HG03196 (cell line): ENCODE results near the gene FRS2.

Experiments used
- ATAC-seq: cut with Tn5 transposase; IDR thresholded peaks from one replicate; pipeline ENCODE4 v1.9.1; 2021; ENCODE audit not compliant: unreplicated experiment

FRS2 gene

DNA sequence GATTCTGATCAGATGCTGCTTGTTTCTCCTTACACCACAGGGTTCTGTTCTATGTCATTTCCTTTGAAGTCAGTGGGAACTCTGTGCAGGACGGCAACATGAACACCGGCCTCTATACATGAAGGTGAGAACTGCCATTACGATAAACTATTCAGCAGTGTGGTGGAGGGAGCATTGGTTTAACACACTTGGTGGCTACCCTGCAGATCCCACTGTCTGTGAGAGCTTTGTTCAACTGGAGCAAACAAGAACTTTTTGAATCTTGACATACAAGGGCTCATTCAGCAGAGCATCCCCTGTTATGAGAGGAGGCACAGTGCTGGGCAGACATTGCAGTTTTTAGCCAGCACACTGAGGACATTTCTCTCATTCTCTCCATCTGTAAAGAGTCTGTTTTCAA is 10.7 kb upstream of the FRS2 start:
- ATAC-seq = no peak

- ATAC-seq = no peak
These were observed 5.8 kb upstream of the FRS2 start for GRCh38 chr12:69464428-69464827.

GRCh38 chr12:69466867-69467266 is 3.3 kb upstream of the FRS2 start:
- ATAC-seq = no peak

- no peak for ATAC-seq
These were observed 2.8 kb upstream of the FRS2 start for GRCh38 chr12:69467366-69467765.

DNA sequence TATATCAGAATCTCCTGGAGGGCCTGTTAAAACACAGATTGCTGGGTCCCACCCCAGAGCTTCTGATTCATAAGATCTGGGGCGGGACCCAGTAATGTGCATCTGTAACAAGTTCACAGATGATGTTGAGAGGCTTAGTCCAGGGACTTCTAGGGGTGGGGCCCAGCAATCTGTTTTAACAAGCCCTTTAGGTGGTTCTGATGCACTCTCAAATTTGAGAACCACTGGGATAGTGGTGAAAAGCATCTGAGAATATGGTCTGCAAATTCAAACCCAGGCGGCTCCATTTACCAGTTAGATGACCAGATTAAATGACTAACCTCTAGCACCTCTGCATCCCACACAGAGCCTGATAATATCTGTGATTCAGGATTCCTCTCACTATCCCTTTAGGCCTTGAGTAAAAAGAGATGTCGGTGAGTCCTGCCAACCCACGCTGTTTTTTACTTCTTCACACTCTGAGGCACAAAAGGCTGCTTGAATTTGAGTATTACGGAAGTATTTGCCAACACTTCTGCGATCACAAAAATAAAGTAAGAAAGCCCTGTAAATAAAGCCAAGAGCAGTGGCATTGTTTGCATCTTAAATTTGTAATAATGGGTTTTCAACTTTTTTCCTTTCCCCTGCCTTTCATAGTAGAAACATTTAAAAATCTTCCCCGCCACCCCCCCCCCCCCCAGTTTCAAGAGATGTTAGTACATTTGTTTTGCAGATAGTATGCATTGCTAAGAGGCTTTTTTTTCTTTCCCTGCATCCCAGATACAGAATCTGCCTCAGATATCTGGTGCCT is 1.8 kb upstream of the FRS2 start:
- no peak for ATAC-seq

DNA sequence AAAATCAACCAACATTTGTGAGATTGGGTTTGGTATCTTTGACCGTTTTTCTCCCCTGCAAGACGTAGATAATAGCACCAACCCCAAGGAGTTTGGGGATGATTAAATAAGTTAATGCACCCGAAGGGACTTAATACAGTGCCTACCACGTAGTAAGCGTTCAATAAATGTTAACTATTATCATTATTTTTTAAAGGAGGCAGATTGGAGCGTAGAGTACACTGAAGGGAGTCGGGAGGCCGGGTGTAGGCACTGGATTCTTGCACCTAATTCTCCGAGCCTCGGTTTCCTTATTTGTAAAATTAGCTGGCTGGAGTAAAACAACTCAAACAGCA is 367 bp upstream of the FRS2 start:
- no peak for ATAC-seq

DNA sequence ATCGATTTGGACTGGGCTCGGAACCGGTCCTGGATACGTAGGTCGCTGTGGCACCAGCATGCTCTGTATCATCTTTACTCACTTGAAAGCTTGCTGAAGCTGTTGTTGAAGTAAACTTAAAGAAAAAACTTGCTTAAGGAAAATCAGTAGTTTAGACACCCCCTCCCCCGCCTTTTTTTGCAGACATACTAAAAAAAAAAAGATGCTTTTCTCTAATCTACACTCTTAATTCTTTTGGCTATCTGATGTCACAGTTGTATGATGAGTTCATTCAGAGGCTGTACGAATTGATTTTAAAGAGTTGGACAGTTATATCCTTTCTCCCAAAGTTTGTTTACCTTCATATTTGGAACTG is 865 bp downstream of the FRS2 start:
- ATAC-seq = no peak

DNA sequence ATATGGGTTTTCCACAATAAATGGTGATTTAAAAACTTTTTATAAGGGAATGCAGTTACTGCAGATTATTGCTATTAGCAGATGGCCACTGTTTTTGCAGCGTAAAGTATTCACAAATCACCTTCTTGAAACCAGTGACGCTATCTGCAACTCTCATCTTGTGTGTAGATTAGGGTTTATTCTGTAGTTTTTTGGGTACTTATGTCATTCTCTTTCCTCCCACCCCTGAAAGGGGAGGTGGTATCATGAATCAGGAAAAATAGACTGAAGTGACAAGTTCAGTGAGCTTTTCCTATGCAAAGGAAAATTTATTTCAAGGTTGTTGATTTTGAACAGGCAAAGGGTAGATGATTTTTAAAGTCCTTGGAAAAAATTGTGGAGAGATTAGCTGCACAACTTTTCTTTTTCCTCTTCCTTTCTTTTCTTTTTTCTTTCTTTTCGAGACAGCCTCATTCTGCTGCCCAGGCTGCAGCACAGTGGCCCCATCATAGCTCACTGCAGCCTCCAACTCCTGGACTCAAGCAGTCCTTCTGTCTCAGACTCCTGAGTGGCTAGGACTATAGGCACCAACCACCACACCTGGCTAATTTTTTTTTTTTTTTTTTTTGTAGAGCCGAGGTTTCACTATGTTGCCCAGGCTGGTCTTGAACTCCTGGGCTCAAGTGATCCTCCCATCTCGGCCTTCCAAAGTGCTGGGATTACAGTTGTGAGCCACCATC is 1.6 kb downstream of the FRS2 start:
- ATAC-seq = no peak

DNA sequence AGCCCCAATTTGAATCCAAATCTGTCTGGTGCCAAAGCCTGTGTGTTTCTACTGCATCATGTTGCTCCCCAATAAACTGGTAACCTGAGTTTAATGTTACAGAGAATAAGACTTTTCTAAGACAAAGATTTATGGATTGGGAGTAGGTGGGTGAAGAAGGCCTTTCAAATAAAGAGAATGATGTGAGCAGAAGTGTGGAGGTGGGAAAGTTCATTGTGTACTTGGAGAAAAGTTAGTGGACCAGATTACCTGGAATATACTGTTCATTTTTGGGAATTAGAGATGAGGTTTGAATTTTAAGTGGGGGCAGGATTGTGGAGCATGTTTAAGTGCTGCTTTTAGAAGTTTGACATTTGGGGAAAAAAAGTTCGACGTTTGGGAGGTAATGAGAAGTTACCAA is 3.1 kb downstream of the FRS2 start:
- ATAC-seq = no peak

DNA sequence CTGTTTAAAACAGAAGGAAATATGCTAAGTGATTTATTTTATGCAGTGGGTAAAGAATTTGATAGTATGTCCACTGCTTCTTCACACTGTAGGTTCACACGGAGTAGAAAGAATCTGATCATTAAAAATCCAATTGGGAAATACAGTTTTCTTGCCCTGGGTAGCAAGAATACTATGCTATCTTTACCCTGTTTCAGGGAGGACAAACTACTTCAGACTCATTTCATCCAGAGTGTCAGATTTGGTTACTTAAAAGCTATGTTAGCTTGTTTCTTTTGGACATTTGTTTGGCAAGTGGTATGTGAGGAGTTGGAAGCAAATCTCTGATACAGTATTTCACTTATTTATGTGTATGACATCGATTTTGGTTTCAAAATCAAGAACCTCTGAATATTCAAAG is 4.3 kb downstream of the FRS2 start:
- ATAC-seq = no peak

DNA sequence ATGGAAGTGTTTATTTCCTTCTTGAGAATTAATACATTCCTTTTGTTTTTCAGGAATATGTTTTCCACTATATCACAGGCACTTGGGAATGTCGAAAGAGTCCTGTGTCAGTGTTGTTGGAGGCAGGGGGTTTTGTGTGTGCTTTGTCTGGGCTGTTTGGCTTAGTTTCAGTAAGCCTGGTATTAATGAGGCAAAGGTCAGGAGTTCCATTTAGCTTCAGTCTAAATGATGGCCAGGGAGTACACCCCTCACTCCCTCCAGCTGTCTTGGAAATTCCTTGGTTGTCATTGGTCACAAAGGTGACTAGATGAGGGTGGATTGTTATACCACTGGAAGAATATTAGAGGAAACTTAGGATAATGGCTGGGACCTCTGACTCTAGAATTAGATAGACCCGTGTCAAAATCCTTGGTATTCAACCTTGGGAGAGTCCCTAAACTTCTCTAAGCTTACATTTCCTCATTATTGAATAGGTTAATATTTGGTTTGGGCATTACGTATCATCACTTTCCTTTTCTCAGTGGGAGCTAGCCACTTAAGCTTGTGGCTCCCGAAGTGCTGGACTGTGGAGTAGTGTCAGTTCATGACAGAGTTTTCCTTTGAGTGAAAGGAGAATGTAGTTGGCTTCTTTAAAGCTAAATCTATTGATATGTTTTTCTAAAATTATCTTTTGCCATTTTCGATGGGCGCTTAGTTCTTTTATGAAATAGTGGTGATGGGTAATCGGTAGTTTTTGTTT is 5.2 kb downstream of the FRS2 start:
- no peak for ATAC-seq

GRCh38 chr12:69476276-69477017 is 6.3 kb downstream of the FRS2 start:
- ATAC-seq = no peak

DNA sequence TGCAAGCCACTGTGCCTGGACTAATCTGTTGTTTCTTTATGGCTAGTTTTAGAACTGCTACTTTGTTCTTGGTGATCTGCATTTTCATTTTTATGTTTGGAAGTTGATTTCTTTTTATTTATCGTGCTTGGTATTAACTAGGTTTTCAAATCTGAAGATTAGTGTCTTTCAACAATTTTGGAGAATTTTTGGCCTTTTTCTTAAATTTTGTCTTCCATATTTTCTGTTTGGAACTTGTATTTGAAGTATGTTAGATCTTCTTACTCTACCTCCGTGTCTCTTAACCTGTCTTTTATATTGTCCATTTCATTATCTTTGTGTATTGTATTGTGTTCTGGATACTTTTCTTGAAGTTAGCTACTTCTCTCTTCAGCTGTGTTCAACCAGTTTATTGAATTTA is 9.5 kb downstream of the FRS2 start:
- no peak for ATAC-seq

GRCh38 chr12:69480698-69481097 is 10.5 kb downstream of the FRS2 start:
- no peak for ATAC-seq

GRCh38 chr12:69481133-69481532 is 10.9 kb downstream of the FRS2 start:
- no peak for ATAC-seq

- no peak for ATAC-seq
These were observed 13.5 kb downstream of the FRS2 start for GRCh38 chr12:69483700-69484099.

- no peak for ATAC-seq
These were observed 14.2 kb downstream of the FRS2 start for GRCh38 chr12:69484428-69484827.

DNA sequence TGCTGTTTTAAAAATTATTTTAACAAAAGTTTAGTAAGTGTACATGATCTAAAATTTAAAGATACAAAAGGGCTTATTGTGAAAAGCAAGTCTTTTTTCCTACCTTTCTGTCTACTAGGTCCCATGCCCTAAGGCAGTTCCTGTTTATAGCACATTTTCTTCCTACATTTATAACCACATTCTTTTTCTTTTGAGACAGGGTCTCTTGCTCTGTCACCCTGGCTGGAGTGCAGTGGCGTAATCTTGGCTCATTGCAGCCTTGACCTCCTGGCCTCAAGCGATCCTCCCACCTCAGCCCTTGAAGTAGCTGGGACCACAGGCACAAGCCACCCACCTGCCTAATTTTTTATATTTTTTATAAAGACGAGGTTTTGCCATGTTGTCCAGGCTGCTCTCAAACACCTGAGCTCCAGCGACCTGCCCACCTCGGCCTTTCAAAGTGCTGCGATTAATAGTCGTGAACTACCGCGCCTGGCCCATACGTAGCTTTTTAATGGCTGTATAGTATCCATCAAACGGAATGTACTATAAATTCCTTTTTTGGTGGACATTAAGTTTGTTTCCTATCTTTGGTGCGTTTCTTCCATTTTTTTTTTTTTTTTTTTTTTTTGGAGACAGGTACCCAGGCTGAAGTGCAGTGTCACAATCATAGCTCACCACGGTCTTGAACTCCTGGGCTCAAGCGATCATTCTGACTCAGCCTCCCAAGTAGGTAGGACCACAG is 20.9 kb downstream of the FRS2 start:
- no peak for ATAC-seq

- no peak for ATAC-seq
These were observed 22.6 kb downstream of the FRS2 start for GRCh38 chr12:69492739-69493138.

GRCh38 chr12:69495071-69495470 is 24.9 kb downstream of the FRS2 start:
- no peak for ATAC-seq
